H9 (cell line): ENCODE data around the gene SNX11. TPM values are rescaled to one million over a fixed set of nuclear protein-coding genes. Genes with fewer than 3 reads are reported as not detected.

ENCODE experiments used
- DNase-seq: peaks from one replicate; pipeline ENCODE4 v3.0.0-alpha.2; 2017
- H2AFZ ChIP-seq: one replicate; pipeline ENCODE4 v1.6.1; 2013; ENCODE audit warnings: mild to moderate bottlenecking, low read length, control low read depth, moderate library complexity
- H2AK5ac ChIP-seq: 2 replicates; pipeline ENCODE4 v1.6.1; 2013; ENCODE audit warnings: low read length, control low read depth, mixed read lengths; ENCODE audit not compliant: insufficient read length
- H2BK120ac ChIP-seq: one replicate; pipeline ENCODE4 v1.6.1; 2013; ENCODE audit warnings: low read depth, mild to moderate bottlenecking, low read length, control low read depth, inconsistent platforms; ENCODE audit not compliant: poor library complexity, severe bottlenecking
- H2BK12ac ChIP-seq: 2 replicates; pipeline ENCODE4 v1.6.1; 2013; ENCODE audit warnings: low read length, control low read depth, mixed read lengths, low read depth; ENCODE audit not compliant: insufficient read length
- H2BK15ac ChIP-seq: 2 replicates; pipeline ENCODE4 v1.6.1; 2013; ENCODE audit warnings: low read depth, low read length, control low read depth
- H2BK20ac ChIP-seq: one replicate; pipeline ENCODE4 v1.6.1; 2013; ENCODE audit warnings: low read depth, mild to moderate bottlenecking, low read length, control low read depth, inconsistent platforms; ENCODE audit not compliant: poor library complexity, severe bottlenecking
- H2BK5ac ChIP-seq: 2 replicates; pipeline ENCODE4 v1.6.1; 2013; ENCODE audit warnings: low read length, control low read depth, mixed read lengths; ENCODE audit not compliant: insufficient read length
- H3K14ac ChIP-seq: 2 replicates; pipeline ENCODE4 v1.6.1; 2013; ENCODE audit warnings: low read length, control low read depth; ENCODE audit not compliant: insufficient read depth
- H3K18ac ChIP-seq: 2 replicates; pipeline ENCODE4 v1.6.1; 2013; ENCODE audit warnings: low read depth, mild to moderate bottlenecking, mixed read lengths, low read length, control low read depth; ENCODE audit not compliant: insufficient read length
- H3K23ac ChIP-seq: 2 replicates; pipeline ENCODE4 v1.6.1; 2013; ENCODE audit warnings: low read length, control low read depth, mixed read lengths, low read depth; ENCODE audit not compliant: insufficient read length
- H3K23me2 ChIP-seq: 2 replicates; pipeline ENCODE4 v1.6.1; 2013; ENCODE audit warnings: low read depth, mild to moderate bottlenecking, mixed read lengths, low read length, control low read depth; ENCODE audit not compliant: insufficient read length, poor library complexity, severe bottlenecking
- H3K27ac ChIP-seq: 2 replicates; pipeline ENCODE4 v1.5.1; 2013; ENCODE audit warnings: low read length, control low read depth, mixed read lengths, low read depth; ENCODE audit not compliant: insufficient read length
- H3K27me3 ChIP-seq: 2 replicates; pipeline ENCODE4 v1.6.1; 2013; ENCODE audit warnings: low read length, control low read depth, inconsistent platforms; ENCODE audit not compliant: insufficient read depth
- H3K4ac ChIP-seq: 2 replicates; pipeline ENCODE4 v1.6.1; 2013; ENCODE audit warnings: low read depth, mild to moderate bottlenecking, control low read depth, inconsistent platforms, low read length, moderate library complexity
- H3K4me1 ChIP-seq: 2 replicates; pipeline ENCODE4 v1.6.1; 2013; ENCODE audit warnings: low read length, control low read depth, inconsistent platforms; ENCODE audit not compliant: insufficient read depth
- H3K4me2 ChIP-seq: 2 replicates; pipeline ENCODE4 v1.6.1; 2013; ENCODE audit warnings: low read length, control low read depth, mixed read lengths; ENCODE audit not compliant: insufficient read length, insufficient read depth
- H3K56ac ChIP-seq: 2 replicates; pipeline ENCODE4 v1.6.1; 2013; ENCODE audit warnings: low read depth, mild to moderate bottlenecking, mixed read lengths, low read length, control low read depth; ENCODE audit not compliant: insufficient read length
- H3K79me1 ChIP-seq: 2 replicates; pipeline ENCODE4 v1.6.1; 2013; ENCODE audit warnings: low read depth, mild to moderate bottlenecking, moderate library complexity, low read length, control low read depth, inconsistent platforms; ENCODE audit not compliant: insufficient read depth, poor library complexity, severe bottlenecking
- H3K79me2 ChIP-seq: 2 replicates; pipeline ENCODE4 v1.6.1; 2013; ENCODE audit warnings: low read length, control low read depth, inconsistent platforms; ENCODE audit not compliant: insufficient read depth
- H3K9ac ChIP-seq: 2 replicates; pipeline ENCODE4 v1.6.1; 2013; ENCODE audit warnings: low read length, control low read depth, mixed read lengths; ENCODE audit not compliant: insufficient read length; ENCODE audit errors: extremely low read depth
- H3K9me3 ChIP-seq: one replicate; pipeline ENCODE4 v1.6.1; 2013; ENCODE audit warnings: low read depth, low read length, inconsistent platforms; ENCODE audit not compliant: control insufficient read depth
- H3T11ph ChIP-seq: one replicate; pipeline ENCODE4 v1.6.1; 2013; ENCODE audit warnings: mild to moderate bottlenecking, low read length, control low read depth, inconsistent platforms
- H4K20me1 ChIP-seq: one replicate; pipeline ENCODE4 v1.6.1; 2013; ENCODE audit not compliant: control insufficient read depth, insufficient read length, insufficient read depth
- H4K5ac ChIP-seq: 2 replicates; pipeline ENCODE4 v1.6.1; 2013; ENCODE audit warnings: low read depth, mild to moderate bottlenecking, mixed read lengths, low read length, control low read depth; ENCODE audit not compliant: insufficient read length
- H4K8ac ChIP-seq: replicated peaks from 2 replicates; pipeline ENCODE4 v1.6.1; 2013; ENCODE audit warnings: low read length, control low read depth, mixed read lengths, low read depth; ENCODE audit not compliant: insufficient read length
- H4K91ac ChIP-seq: 2 replicates; pipeline ENCODE4 v1.6.1; 2013; ENCODE audit warnings: low read depth, mild to moderate bottlenecking, moderate library complexity, mixed read lengths, low read length, control low read depth; ENCODE audit not compliant: insufficient read length
- H3K27ac Mint-ChIP-seq, 3 experiments: 2 replicates in 2 of 3; 3 replicates in 1 of 3; pipeline ENCODE4 v1.8.0; 2020 to 2021; ENCODE audit warnings: mixed read lengths in 3 of 3, mild to moderate bottlenecking in 1 of 3, moderate library complexity in 1 of 3
- H3K27me3 Mint-ChIP-seq: 2 replicates; pipeline ENCODE4 v1.8.0; 2021; ENCODE audit warnings: low read depth, mild to moderate bottlenecking, moderate library complexity, mixed read lengths
- H3K36me3 Mint-ChIP-seq, 3 experiments: 2 replicates in 2 of 3; 3 replicates in 1 of 3; pipeline ENCODE4 v1.8.0; 2020 to 2021; ENCODE audit warnings: low read depth in 3 of 3, mixed read lengths in 3 of 3; ENCODE audit not compliant: insufficient read depth in 1 of 3
- H3K4me1 Mint-ChIP-seq, 2 experiments: 2 replicates each; pipeline ENCODE4 v1.8.0; 2020; ENCODE audit warnings: mixed read lengths in 2 of 2
- H3K4me3 Mint-ChIP-seq, 2 experiments: 2 replicates in 1 of 2; 3 replicates in 1 of 2; pipeline ENCODE4 v1.8.0; 2020 to 2021; ENCODE audit warnings: mild to moderate bottlenecking in 2 of 2, mixed read lengths in 2 of 2, moderate library complexity in 1 of 2
- H3K9me3 Mint-ChIP-seq, 2 experiments: 2 replicates in 1 of 2; 3 replicates in 1 of 2; pipeline ENCODE4 v1.8.0; 2020; ENCODE audit warnings: mild to moderate bottlenecking in 2 of 2, mixed read lengths in 2 of 2, moderate library complexity in 1 of 2
- CTCF ChIP-seq: fragments of 200-600 bp; sonication (generic); conservative IDR thresholded peaks from 3 replicates; pipeline ENCODE4 v1.8.0; 2021; ENCODE audit warnings: antibody characterized with exemption, mild to moderate bottlenecking
- WGBS: extraction: QIAGEN DNeasy Blood & Tissue Kit; methylation state at CpG from one replicate; pipeline ENCODE4 v1.1.7; 2013; ENCODE audit warnings: missing lambda C conversion rate, low lambda C conversion rate, mixed read lengths; ENCODE audit not compliant: insufficient read length; ENCODE audit errors: extremely low coverage; 5-methylcytosine and 5-hydroxymethylcytosine counted together
- total RNA-seq: library from RNA; stranded (reverse); gene quantifications from 2 replicates; pipeline ENCODE4 v1.2.1, GENCODE V29; 2021

SNX11 gene
- total RNA-seq, 1 experiment from 2014 or later, result 20.0 TPM

DNA sequence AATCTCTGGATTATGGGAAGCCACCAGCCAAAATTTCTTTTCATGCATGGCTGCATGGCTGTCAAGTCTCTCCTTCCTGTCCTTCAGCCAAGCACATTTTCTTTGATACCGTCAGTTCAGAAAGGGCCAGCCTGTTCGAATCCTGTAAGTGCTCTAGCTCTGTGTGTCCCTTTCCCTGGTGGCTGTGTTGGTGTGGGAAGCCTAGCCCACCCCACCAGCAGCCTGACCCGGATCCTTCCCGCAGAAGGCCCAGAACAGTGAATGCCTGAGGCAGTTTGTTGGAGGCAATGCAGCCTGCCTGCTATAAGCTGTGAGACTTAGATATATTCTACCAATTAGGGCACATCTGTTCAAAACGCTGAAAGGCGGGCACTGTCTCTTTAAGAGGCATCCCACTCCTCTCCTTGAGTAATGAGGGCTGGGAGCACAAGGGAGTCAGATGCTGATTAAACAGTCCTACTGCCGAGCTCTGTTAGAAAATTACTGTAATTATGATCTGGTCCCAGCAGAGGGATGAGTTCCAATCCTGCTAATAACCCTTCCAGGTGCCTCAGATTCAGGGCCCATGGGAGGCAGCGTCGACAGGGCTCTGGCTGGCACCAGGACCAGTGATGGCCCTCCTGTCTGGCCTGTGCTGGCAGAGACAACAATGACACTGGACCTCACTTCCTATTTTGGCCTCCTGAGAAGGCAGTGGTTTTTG is 18.4 kb downstream of the SNX11 start:
- Histone ChIP-seq H3K9ac (no peak overlapping the region), H3K23me2 (no peaks in the 10 kb centered on the region), H2BK5ac (no peak overlapping the region), H4K5ac (no peak overlapping the region), H3K14ac (no peak overlapping the region), H2AK5ac (no peak overlapping the region), H2BK20ac (no peak overlapping the region), H3K56ac (no peak overlapping the region), H2BK12ac (no peak overlapping the region), H3K4ac (no peak overlapping the region), H4K20me1 (no peaks in the 10 kb centered on the region), H3K27ac (no peak overlapping the region), H3K79me2 (no peaks in the 10 kb centered on the region), H3K4me2 (no peak overlapping the region), H4K91ac (no peak overlapping the region), H2AFZ (no peak overlapping the region), H3K27me3 (no peaks in the 10 kb centered on the region), H3T11ph (no peak overlapping the region), H3K18ac (no peak overlapping the region), H4K8ac (no peak overlapping the region), H3K9me3 (no peaks in the 10 kb centered on the region), H2BK120ac (no peak overlapping the region), H2BK15ac (no peak overlapping the region), H3K23ac (no peak overlapping the region), H3K4me1 (no peaks in the 10 kb centered on the region), H3K79me1 (no peaks in the 10 kb centered on the region)
- Mint-ChIP-seq H3K27ac (peak overlapping the region in 1 of 3 experiments; percentile 10; a peak in 1 of 7 replicates), H3K4me3 (no peak overlapping the region), H3K27me3 (no peaks in the 10 kb centered on the region), H3K4me1 (peaks cover 9 to 15% of the 10 kb centered on the region in 2 experiments), H3K36me3 (peaks cover 8 to 29% (median 21%) of the 10 kb centered on the region in 3 experiments; a peak in 6 of 7 replicates), H3K9me3 (no peaks in the 10 kb centered on the region)
- DNase-seq, result no peak
- TF ChIP-seq CTCF, result no peak
- WGBS, result no CpG with 5 or more reads among the region's 9 CpGs
